ENCODE results near the gene TBX19.

The TBX19 gene

DNA sequence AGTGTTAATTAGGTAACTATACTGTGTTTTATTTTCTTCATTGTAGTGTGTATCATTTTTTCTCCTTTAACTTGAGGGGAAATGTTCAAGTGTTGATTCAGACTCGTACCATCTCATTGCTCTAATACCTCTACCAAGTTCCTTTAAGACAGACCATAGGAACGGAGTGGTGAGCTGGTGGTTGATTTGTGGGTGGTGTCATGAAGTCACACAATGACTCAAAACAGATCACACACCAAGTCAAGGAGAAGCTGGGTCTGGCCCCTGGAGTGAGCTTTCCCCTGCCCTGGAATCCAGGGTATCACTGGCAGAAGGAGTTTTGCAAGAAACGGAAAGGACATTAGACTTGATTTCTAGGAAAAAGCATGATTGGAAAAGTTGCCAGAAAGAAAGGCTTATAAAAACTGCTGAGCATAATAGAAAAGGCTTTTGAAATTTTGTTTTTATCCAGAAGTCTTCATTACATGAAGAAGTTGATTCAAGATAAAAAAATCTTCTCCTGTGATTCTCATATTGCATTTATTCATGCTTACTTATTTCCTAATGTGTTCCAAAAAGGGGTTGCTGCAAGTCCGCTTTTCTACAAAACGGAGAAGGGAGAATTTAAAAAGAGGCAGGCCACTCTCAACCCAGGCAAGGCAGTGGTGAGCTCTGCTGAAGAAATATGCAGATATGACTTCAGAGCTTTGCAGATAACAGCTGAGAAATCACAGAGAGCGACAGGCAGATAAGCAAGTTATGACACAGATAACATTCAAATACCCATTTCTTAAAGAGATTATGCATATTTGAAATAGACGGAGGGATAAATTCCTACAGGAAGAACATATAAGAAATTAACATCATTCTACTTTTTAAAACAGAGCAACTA, 79.7 kb downstream of the TBX19 start:
- DNase-seq, result no peak

DNA sequence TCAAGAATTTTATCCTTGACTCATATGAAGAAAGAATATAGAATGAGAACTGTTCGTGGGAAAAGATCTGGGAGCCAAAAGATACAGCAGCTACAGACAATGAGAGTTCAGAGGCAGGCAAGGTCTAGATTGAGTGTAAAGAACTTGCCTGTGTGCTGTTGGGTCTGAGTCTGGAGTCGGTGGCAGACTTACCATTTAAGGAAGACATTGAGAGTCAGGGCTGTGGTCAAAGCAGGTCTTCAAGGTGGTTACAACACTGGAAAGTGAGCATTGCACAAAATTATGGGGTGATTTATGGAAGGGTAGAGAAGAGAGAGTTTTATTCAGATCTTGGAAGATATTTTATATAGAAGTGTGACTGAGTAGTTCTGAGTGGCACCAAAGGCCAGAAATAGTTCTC, 80.6 kb downstream of the TBX19 start:
- DNase-seq, result no peak

DNA sequence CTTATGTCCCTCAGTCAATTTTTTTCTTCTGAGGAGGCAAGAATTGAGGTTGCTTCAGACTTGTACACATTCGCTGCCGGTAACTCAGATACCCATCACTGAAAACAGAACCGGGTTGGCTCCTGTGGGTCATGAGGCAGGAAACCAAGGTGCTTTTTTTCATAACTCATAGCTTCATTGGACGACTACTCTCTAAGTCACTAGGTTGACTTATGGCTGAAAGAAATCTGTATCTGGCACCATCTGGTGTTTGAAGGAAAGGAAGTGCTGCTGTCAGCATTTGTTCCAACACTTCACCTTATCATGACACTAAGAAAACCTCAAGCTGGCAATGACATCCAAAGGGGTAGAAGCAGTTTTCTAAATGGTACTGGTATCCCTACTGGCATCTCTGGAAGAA, 82.3 kb downstream of the TBX19 start:
- DNase-seq, result peak; percentile 22

Measured in T-helper 9 cell (primary cell).